Measurements from ENCODE around the gene MAP3K15. TPM values are rescaled to one million over a fixed set of nuclear protein-coding genes. Genes with fewer than 3 reads are reported as not detected.
A peak's percentile ranks its signal among the peaks of the same experiment; 100 is the strongest.

MAP3K15 gene
- total and polyA plus RNA-seq, 2 experiments from 2014 or later: 1.2 to 2.8 TPM

GRCh38 chrX:19539665-19540064, 24.4 kb upstream of the MAP3K15 start:
- no peak overlapping the region for H3K4me3 ChIP-seq
- TF ChIP-seq CTCF (IDR thresholded peaks at IDR 0.05; ENCODE audit: low read depth, low read length): no peak
- no peaks in the 10 kb centered on the region for H3K4me1 ChIP-seq (ENCODE audit: low read depth)
- no peaks in the 10 kb centered on the region for H3K9me3 ChIP-seq (ENCODE audit: low read depth)
- no peaks in the 10 kb centered on the region for H3K27me3 ChIP-seq
- no peaks in the 10 kb centered on the region for H3K36me3 ChIP-seq
- DNase-seq (ENCODE audit: low read depth in 1 of 2, low spot score in 1 of 2): no peak
- no peak overlapping the region for H3K27ac ChIP-seq

- Histone ChIP-seq H3K4me3 (no peak overlapping the region), H3K4me1 (ENCODE audit: low read depth) (no peaks in the 10 kb centered on the region), H3K27ac (no peak overlapping the region), H3K27me3 (no peaks in the 10 kb centered on the region), H3K9me3 (ENCODE audit: low read depth) (no peaks in the 10 kb centered on the region), H3K36me3 (no peaks in the 10 kb centered on the region)
- DNase-seq (ENCODE audit: low read depth in 1 of 2, low spot score in 1 of 2): peak; percentile 23 to 44
- peak; percentile 41 for TF ChIP-seq CTCF (IDR thresholded peaks at IDR 0.05; ENCODE audit: low read depth, low read length)
These were observed 20.2 kb upstream of the MAP3K15 start for GRCh38 chrX:19535476-19535875.

GRCh38 chrX:19532709-19533108, 17.4 kb upstream of the MAP3K15 start:
- no peak for DNase-seq (ENCODE audit: low read depth in 1 of 2, low spot score in 1 of 2)
- no peaks in the 10 kb centered on the region for H3K4me1 ChIP-seq (ENCODE audit: low read depth)
- no peak for TF ChIP-seq CTCF (IDR thresholded peaks at IDR 0.05; ENCODE audit: low read depth, low read length)
- no peak overlapping the region for H3K27ac ChIP-seq
- H3K4me3 ChIP-seq: no peak overlapping the region
- H3K9me3 ChIP-seq (ENCODE audit: low read depth): no peaks in the 10 kb centered on the region
- no peaks in the 10 kb centered on the region for H3K27me3 ChIP-seq
- H3K36me3 ChIP-seq: no peaks in the 10 kb centered on the region

GRCh38 chrX:19517965-19518364, 2.7 kb upstream of the MAP3K15 start:
- TF ChIP-seq CTCF (IDR thresholded peaks at IDR 0.05; ENCODE audit: low read depth, low read length): no peak
- Histone ChIP-seq H3K4me3 (no peak overlapping the region), H3K9me3 (ENCODE audit: low read depth) (no peaks in the 10 kb centered on the region), H3K27ac (no peak overlapping the region), H3K27me3 (peaks cover 15% of the 10 kb centered on the region), H3K4me1 (ENCODE audit: low read depth) (no peaks in the 10 kb centered on the region), H3K36me3 (no peaks in the 10 kb centered on the region)
- no peak for DNase-seq (ENCODE audit: low read depth in 1 of 2, low spot score in 1 of 2)

GRCh38 chrX:19515615-19516105, 352 bp upstream of the MAP3K15 start:
- TF ChIP-seq CTCF (IDR thresholded peaks at IDR 0.05; ENCODE audit: low read depth, low read length): no peak
- peaks cover 15% of the 10 kb centered on the region for H3K27me3 ChIP-seq
- H3K9me3 ChIP-seq (ENCODE audit: low read depth): no peaks in the 10 kb centered on the region
- H3K27ac ChIP-seq: no peak overlapping the region
- no peaks in the 10 kb centered on the region for H3K36me3 ChIP-seq
- H3K4me1 ChIP-seq (ENCODE audit: low read depth): no peaks in the 10 kb centered on the region
- no peak for DNase-seq (ENCODE audit: low read depth in 1 of 2, low spot score in 1 of 2)
- H3K4me3 ChIP-seq: peak overlapping the region; percentile 33

- no peaks in the 10 kb centered on the region for H3K9me3 ChIP-seq (ENCODE audit: low read depth)
- H3K27ac ChIP-seq: no peak overlapping the region
- H3K36me3 ChIP-seq: no peaks in the 10 kb centered on the region
- DNase-seq (ENCODE audit: low read depth in 1 of 2, low spot score in 1 of 2): no peak
- no peaks in the 10 kb centered on the region for H3K4me1 ChIP-seq (ENCODE audit: low read depth)
- H3K27me3 ChIP-seq: peaks cover 15% of the 10 kb centered on the region
- no peak overlapping the region for H3K4me3 ChIP-seq
- no peak for TF ChIP-seq CTCF (IDR thresholded peaks at IDR 0.05; ENCODE audit: low read depth, low read length)
These were observed 1.9 kb downstream of the MAP3K15 start for GRCh38 chrX:19513383-19513782.

All from cardiac muscle cell (in vitro differentiated cells and primary cell).